22Rv1 (cell line): ENCODE data around the gene EIPR1.

Experiments used
- CTCF ChIP-seq: fragments of 450-650 bp; IDR thresholded peaks from 2 replicates; pipeline ENCODE4 v1.5.1; 2017; ENCODE audit warnings: mild to moderate bottlenecking
- ZFX ChIP-seq: fragments of 450-650 bp; IDR thresholded peaks from 2 replicates; pipeline ENCODE4 v1.6.1; 2017; ENCODE audit warnings: antibody characterized with exemption, borderline replicate concordance

GRCh38 chr2:3185910-3186309 lies 191.7 kb downstream of the EIPR1 start:
- TF ChIP-seq CTCF (no peak), ZFX (no peak)
